Dendritic cell treated with granulocyte-macrophage colony-stimulating factor and Interleukin-4, amounts not matched to agents 40 ng/mL and 50 ng/mL, for 4 days (primary cell): ENCODE data around the gene EMID1.

Experiments used
- H3K27ac Mint-ChIP-seq: one replicate; pipeline ENCODE4 v1.8.0; 2022; ENCODE audit warnings: mild to moderate bottlenecking, mixed read lengths
- H3K27me3 Mint-ChIP-seq: one replicate; pipeline ENCODE4 v1.8.0; 2022; ENCODE audit warnings: mild to moderate bottlenecking, mixed read lengths
- H3K36me3 Mint-ChIP-seq: one replicate; pipeline ENCODE4 v1.8.0; 2022; ENCODE audit warnings: low read depth, mixed read lengths
- H3K4me1 Mint-ChIP-seq: one replicate; pipeline ENCODE4 v1.8.0; 2022; ENCODE audit warnings: low read depth, mixed read lengths
- H3K4me3 Mint-ChIP-seq: one replicate; pipeline ENCODE4 v1.8.0; 2022; ENCODE audit warnings: mild to moderate bottlenecking, moderate library complexity, mixed read lengths
- H3K9me3 Mint-ChIP-seq: one replicate; pipeline ENCODE4 v1.8.0; 2022; ENCODE audit warnings: mixed read lengths
- intact Hi-C: fragments of 100-400 bp; cut with micrococcal nuclease; formaldehyde crosslinking; loops from one replicate; pipeline ENCODE4 v1.15.0; 2022

EMID1 gene

DNA sequence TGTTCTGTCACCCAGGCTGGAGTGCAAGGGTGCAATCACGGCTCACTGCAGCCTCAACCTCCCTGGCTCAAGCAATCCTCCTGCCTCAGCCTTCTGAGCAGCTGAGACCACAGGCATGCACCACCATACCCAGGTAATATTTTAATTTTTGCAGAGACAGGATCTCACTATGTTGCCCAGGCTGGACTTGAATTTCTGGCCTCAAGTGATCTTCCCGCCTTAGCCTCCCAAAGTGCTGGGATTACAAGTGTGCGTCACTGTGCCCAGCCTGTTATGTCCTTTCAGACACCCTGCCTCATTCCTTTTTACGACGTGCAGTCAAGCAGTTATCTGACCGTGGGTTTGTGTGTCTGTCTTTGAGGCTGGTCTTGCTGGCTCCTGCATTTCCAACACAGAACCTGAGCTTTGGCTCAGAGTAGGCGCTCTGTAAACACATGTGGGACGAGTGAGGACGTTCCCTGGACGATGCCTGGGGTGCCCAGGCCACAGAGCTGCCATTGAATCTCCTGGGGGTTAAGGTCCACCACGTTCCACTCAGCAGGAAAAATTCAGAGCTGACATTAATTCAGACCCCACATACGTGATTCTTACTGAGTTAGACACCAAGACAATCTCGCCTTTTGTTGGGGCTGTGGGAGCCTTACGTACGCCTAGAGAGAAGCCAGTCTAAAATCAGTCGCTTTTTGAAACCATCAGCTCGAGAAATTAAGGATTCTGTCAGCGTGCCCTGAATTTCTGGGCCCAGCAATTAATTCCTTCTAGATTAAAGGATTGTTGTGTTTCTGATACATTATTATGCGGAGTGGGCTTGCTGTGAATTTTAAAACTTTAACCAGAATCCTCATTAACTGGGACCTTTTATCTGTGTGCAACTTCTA, 21.5 kb upstream of the EMID1 start:
- no peak overlapping the region for H3K27ac Mint-ChIP-seq
- H3K4me3 Mint-ChIP-seq, result no peak overlapping the region
- intact Hi-C loops, result no loop called here
- no peaks in the 10 kb centered on the region for H3K4me1 Mint-ChIP-seq
- no peaks in the 10 kb centered on the region for H3K27me3 Mint-ChIP-seq
- H3K9me3 Mint-ChIP-seq, result no peaks in the 10 kb centered on the region
- no peaks in the 10 kb centered on the region for H3K36me3 Mint-ChIP-seq

- no peaks in the 10 kb centered on the region for H3K36me3 Mint-ChIP-seq
- H3K27ac Mint-ChIP-seq, result no peak overlapping the region
- intact Hi-C loops, result no loop called here
- no peaks in the 10 kb centered on the region for H3K4me1 Mint-ChIP-seq
- no peaks in the 10 kb centered on the region for H3K27me3 Mint-ChIP-seq
- H3K4me3 Mint-ChIP-seq, result no peak overlapping the region
- no peaks in the 10 kb centered on the region for H3K9me3 Mint-ChIP-seq
These were observed 20.7 kb upstream of the EMID1 start for GRCh38 chr22:29184849-29185490.

- no peak overlapping the region for H3K4me3 Mint-ChIP-seq
- H3K27ac Mint-ChIP-seq, result no peak overlapping the region
- H3K27me3 Mint-ChIP-seq, result no peaks in the 10 kb centered on the region
- H3K36me3 Mint-ChIP-seq, result no peaks in the 10 kb centered on the region
- no peaks in the 10 kb centered on the region for H3K9me3 Mint-ChIP-seq
- intact Hi-C loops, result no loop called here
- H3K4me1 Mint-ChIP-seq, result no peaks in the 10 kb centered on the region
These were observed 19.4 kb upstream of the EMID1 start for GRCh38 chr22:29186302-29186701.

GRCh38 chr22:29187831-29188230, 17.9 kb upstream of the EMID1 start:
- H3K9me3 Mint-ChIP-seq, result no peaks in the 10 kb centered on the region
- H3K4me1 Mint-ChIP-seq, result no peaks in the 10 kb centered on the region
- H3K27me3 Mint-ChIP-seq, result no peaks in the 10 kb centered on the region
- intact Hi-C loops, result no loop called here
- no peak overlapping the region for H3K4me3 Mint-ChIP-seq
- H3K36me3 Mint-ChIP-seq, result no peaks in the 10 kb centered on the region
- H3K27ac Mint-ChIP-seq, result no peak overlapping the region

DNA sequence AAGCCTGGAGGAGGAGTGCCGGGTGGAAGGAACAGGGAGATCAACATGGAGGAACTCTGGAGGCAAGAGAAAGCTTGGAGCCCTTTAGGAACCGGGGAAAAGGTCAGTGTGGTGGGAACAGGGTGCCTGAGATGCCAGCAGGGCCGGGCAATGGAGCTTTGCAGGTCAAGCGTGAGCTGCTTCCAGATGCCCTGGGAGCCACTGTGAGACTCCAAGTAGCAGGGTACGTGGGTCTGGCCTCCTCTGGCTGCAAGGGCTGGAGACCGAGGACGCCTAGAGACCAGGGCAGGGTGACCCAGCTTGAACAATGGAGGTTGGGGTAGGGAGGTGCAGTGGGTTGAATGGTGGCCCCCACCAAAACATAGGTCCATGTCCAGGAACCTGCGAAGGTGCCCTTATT, 15.6 kb upstream of the EMID1 start:
- H3K27ac Mint-ChIP-seq, result no peak overlapping the region
- no peaks in the 10 kb centered on the region for H3K4me1 Mint-ChIP-seq
- no peaks in the 10 kb centered on the region for H3K27me3 Mint-ChIP-seq
- intact Hi-C loops, result no loop called here
- H3K9me3 Mint-ChIP-seq, result no peaks in the 10 kb centered on the region
- H3K36me3 Mint-ChIP-seq, result no peaks in the 10 kb centered on the region
- H3K4me3 Mint-ChIP-seq, result no peak overlapping the region

GRCh38 chr22:29190918-29191317, 14.8 kb upstream of the EMID1 start:
- Mint-ChIP-seq H3K27me3 (no peaks in the 10 kb centered on the region), H3K4me1 (peaks cover 6% of the 10 kb centered on the region), H3K9me3 (no peaks in the 10 kb centered on the region), H3K4me3 (no peak overlapping the region), H3K36me3 (no peaks in the 10 kb centered on the region), H3K27ac (no peak overlapping the region)
- intact Hi-C loops, result no loop called here

DNA sequence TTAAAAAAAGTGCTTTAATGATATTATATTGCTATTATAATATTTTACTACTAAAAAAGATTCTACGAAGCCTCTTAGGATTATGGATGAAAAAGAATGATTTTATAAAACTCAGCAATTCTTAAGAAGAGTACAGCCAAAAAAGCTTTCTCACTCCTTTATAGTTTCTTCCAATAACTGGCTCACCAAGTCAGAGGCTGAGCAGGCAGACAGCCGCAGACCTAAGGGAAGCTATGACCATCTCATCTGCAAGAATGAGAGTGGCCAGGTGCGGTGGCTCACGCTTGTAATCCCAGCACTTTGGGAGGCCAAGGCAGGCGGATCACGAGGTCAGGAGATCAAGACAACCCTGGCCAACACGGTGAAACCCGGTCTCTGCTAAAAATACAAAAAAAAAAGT, 12.7 kb upstream of the EMID1 start:
- Mint-ChIP-seq H3K4me1 (peaks cover 6% of the 10 kb centered on the region), H3K27ac (no peak overlapping the region), H3K9me3 (no peaks in the 10 kb centered on the region), H3K4me3 (no peak overlapping the region), H3K27me3 (no peaks in the 10 kb centered on the region), H3K36me3 (no peaks in the 10 kb centered on the region)
- intact Hi-C loops, result no loop called here

- intact Hi-C loops, result no loop called here
- no peaks in the 10 kb centered on the region for H3K36me3 Mint-ChIP-seq
- no peak overlapping the region for H3K27ac Mint-ChIP-seq
- no peak overlapping the region for H3K4me3 Mint-ChIP-seq
- peaks cover 6% of the 10 kb centered on the region for H3K4me1 Mint-ChIP-seq
- H3K9me3 Mint-ChIP-seq, result no peaks in the 10 kb centered on the region
- no peaks in the 10 kb centered on the region for H3K27me3 Mint-ChIP-seq
These were observed 11.5 kb upstream of the EMID1 start for GRCh38 chr22:29194184-29194583.

- no peak overlapping the region for H3K27ac Mint-ChIP-seq
- H3K4me3 Mint-ChIP-seq, result no peak overlapping the region
- no peaks in the 10 kb centered on the region for H3K9me3 Mint-ChIP-seq
- H3K36me3 Mint-ChIP-seq, result no peaks in the 10 kb centered on the region
- intact Hi-C loops, result no loop called here
- peaks cover 6% of the 10 kb centered on the region for H3K4me1 Mint-ChIP-seq
- no peaks in the 10 kb centered on the region for H3K27me3 Mint-ChIP-seq
These were observed 10.4 kb upstream of the EMID1 start for GRCh38 chr22:29195118-29195963.

- Mint-ChIP-seq H3K36me3 (no peaks in the 10 kb centered on the region), H3K4me3 (no peak overlapping the region), H3K27ac (no peak overlapping the region), H3K9me3 (no peaks in the 10 kb centered on the region), H3K27me3 (no peaks in the 10 kb centered on the region), H3K4me1 (peaks cover 6% of the 10 kb centered on the region)
- intact Hi-C loops, result no loop called here
These were observed 9.6 kb upstream of the EMID1 start for GRCh38 chr22:29195964-29196666.

GRCh38 chr22:29197096-29197495, 8.6 kb upstream of the EMID1 start:
- Mint-ChIP-seq H3K4me1 (peaks cover 10% of the 10 kb centered on the region), H3K27me3 (peaks cover 7% of the 10 kb centered on the region), H3K36me3 (no peaks in the 10 kb centered on the region), H3K9me3 (no peaks in the 10 kb centered on the region), H3K27ac (no peak overlapping the region), H3K4me3 (no peak overlapping the region)
- intact Hi-C loops, result no loop called here

GRCh38 chr22:29198240-29198639, 7.5 kb upstream of the EMID1 start:
- no peaks in the 10 kb centered on the region for H3K36me3 Mint-ChIP-seq
- no peaks in the 10 kb centered on the region for H3K9me3 Mint-ChIP-seq
- intact Hi-C loops, result no loop called here
- peaks cover 12% of the 10 kb centered on the region for H3K27me3 Mint-ChIP-seq
- H3K27ac Mint-ChIP-seq, result no peak overlapping the region
- no peak overlapping the region for H3K4me3 Mint-ChIP-seq
- peaks cover 18% of the 10 kb centered on the region for H3K4me1 Mint-ChIP-seq

DNA sequence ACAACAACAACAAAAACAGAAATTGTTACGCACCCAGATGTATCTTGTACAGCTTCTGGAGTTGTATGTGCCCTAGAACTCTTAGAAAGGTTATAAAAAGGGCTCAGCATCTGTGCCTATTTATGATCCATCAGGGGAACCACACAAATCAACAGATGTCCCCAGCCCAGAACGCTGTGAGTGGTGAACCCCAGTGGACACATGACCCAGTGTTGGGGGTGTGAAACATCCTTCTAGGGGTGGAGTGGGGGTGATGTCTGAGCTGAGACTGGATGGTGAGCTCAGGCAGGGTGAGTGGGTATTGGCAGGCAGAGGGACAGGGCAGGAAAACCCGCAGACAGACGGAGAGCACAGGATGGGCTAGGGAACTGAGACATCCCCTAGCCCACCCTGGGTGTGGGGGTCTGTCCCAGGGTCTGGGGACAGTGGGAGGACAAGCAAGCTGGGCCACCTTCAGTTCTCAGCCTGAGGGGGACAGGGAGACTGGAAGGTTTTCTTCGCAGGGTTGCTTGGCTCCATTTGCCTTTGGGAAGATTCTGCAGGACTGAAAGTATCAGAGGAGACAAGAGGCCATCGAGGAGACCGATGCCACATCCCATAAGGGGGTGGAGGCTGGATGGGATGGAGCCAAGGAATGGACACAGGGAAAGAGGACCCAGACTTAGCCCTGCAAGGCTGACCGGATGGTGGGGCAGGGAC, 5.8 kb upstream of the EMID1 start:
- no peak overlapping the region for H3K27ac Mint-ChIP-seq
- H3K9me3 Mint-ChIP-seq, result no peaks in the 10 kb centered on the region
- H3K4me3 Mint-ChIP-seq, result no peak overlapping the region
- peaks cover 19% of the 10 kb centered on the region for H3K27me3 Mint-ChIP-seq
- intact Hi-C loops, result no loop called here
- H3K4me1 Mint-ChIP-seq, result peaks cover 22% of the 10 kb centered on the region
- H3K36me3 Mint-ChIP-seq, result no peaks in the 10 kb centered on the region
